Muscle of back (tissue), 11 donors: ENCODE measurements around the gene PDE12. TPM values are rescaled to one million over a fixed set of nuclear protein-coding genes. Genes with fewer than 3 reads are reported as not detected.
"Not testable (repeated sequence)": the region's sequence is repeated elsewhere in the genome, so short reads cannot be mapped to it uniquely, and the experiment has no call there.

ENCODE experiments used
- DNase-seq, 3 donors: peaks; one replicate each; pipeline versions ENCODE4 v3.0.0 to v3.0.0-alpha.2; 2013
- polyA plus RNA-seq, 10 donors: library from polyadenylated mRNA; unstranded; fragments of 120-200 nt; gene quantifications; one replicate each; pipeline ENCODE4 v1.2.1, GENCODE V29; 2013; ENCODE audit not compliant: insufficient read length in 10 of 10

Gene PDE12
- polyA plus RNA-seq, 10 donors = 7.0 to 9.5 (median 8.5) TPM

DNA sequence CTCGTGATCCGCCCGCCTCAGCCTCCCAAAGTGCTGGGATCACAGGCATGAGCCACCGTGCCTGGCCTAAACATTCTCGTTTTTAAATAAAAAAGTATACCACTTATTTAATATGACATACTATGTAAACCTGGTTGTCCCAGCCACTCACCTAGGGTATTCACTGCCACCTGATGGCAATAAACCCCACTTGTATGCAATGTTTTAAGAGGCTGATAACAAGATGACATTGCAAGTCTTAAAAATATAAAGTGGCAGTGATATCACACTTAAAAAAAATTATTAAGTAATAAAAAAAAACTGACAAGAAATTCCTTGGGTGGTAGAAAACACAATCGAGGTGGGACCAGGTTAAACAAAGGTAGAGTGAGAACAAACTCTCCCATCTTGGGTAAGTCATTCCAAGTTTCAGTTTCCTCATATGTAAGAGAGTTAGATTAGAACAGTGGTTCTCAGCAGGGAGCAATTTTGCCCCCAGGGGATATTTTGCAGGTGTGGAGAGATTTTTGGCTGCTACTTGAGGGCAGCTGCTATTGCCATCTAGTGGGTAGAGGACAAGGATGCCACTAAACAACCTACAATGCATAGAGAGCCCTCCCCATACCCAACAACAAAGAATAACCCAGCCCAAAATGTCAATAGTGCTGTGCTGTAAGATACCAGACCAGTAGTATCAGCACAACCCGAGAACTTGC lies 26.5 kb downstream of the PDE12 start:
- DNase-seq = no peak

DNA sequence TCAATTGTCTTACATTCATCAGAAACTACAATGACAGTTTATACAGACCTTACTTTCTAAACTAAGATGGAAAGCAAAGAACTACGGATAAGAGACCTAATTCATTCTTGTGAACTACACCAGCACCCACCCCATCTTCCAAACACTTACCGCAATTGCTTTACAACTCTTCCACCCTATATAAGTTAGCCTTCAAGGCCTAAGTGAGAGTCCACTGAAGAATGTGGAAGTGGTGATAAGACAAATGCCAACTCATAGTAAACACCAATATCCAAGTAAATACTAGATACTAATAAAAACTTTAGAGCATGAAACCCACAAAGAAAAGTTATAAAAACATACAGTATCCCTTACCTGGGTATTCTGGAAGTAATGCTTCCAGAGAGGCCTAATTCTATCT lies 27.5 kb downstream of the PDE12 start:
- DNase-seq = no peak

DNA sequence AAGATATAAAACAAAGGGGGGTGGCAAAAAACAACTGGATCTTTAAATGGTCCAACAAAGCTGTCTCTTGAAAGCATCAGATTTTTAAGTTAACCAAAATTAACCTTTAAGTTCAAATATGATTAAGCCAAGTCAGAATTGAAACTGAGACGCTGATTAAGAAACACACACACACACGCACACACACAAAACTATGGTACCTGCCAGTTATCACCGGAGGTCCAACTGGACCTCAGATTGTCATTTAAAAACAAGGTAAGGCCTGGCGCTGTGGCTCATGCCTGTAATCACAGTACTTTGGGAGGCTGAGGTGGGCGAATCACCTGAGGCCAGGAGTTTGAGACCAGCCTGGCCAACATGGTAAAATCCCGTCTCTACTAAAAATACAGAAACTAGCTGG lies 30.7 kb downstream of the PDE12 start:
- no peak for DNase-seq

DNA sequence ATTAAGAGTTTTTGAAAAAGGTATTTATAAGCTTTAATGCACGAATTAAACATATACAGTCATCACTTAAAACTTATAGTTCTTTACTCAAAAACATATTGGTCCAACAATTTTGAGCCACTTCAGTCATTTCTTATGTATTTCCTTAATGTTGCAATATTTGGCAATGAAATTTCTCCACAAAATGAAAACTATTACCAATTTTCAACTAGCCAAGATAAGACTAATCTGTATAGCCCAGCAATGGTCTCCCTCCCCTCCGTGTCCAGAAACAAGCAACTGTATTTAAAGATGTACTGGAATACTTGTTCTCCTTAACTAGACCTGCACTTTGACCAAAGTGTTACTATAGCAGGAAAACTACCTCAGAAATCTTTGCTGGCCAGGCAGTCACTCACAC lies 31.8 kb downstream of the PDE12 start:
- no peak for DNase-seq

DNA sequence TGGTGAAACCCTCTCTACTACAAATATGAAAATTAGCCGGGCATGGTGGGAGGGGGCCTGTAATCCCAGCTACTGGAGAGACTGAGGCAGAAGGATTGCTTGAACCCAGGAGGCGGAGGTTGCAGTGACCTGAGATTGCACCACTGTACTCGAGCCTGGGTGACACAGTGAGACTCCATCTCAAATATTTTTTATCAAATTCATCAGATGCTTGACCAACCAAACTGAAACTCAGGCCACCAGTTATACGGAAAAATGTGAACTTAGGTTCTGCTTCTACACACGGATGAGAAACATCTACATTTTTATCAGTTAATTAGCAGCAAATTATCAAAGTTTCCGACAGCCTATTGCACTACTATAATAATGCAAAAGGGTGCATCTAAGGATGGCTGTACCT lies 36.2 kb downstream of the PDE12 start:
- DNase-seq = no peak

DNA sequence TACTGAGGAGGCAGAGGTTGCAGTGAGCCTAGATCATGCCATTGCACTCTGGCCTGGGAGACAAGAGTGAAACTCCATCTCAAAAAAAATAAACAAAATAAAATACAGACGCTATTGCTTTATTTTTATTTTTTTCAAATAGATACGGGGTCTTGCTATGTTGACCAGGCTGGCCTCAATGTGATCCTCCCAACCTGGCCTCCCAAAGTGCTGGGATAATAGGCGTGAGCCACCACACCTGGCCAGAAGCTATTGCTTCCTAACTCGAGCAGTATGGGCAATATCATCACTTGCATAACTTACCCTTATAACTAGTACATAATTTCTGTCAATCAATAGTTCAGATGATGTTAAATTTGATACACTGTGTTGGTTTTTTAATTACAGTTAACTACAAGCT lies 38.1 kb downstream of the PDE12 start:
- DNase-seq = no peak

DNA sequence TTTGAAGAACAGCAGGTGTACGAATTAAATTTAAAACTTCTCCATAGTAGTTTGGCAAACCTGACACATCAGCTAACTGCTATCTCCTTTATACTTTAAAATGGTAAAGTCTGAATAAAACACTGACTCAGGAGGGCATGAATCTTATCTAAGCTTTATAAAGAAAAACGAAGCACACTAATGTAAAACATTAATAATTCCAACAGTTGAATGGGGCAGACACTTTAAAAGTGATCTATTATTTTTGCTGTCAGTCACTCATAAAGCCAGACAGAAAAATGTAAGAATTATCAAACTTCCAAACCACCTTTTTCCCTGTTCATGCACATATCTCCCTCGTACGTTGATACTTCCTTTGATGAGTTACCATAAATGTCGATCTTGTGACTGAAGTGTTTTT lies 38.5 kb downstream of the PDE12 start:
- no peak for DNase-seq

DNA sequence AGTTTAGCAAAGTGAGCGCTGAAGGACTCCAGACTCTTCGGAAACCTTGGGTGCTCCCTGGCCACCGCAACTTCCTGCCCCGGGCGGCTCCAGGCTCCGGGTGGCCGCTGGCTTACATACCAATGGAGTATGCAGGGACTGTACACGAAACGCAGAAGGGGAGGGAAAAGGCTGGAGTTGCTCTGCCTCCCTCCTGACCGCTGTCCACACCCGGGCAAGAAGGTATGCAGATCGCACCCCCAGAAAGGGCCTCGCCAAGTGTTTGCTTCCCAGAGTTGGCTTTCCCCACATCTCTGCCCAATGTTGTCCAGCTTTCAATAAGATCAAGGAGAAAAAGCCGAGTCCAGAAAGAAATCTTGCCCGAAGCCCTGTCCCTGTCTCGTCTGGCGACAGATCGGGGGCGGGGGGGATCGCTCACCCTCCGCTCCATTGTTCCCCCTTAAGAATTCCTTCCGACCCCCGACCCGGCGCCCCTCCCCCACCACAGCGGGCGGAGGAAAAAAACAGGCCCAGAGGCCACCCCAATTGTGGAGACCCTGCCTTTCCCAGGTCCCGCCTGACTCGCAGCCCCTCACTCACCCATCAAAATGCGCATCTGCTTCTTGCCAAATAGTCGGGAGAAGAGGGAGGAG lies 40.5 kb downstream of the PDE12 start:
- DNase-seq = peak; percentile 77 to 85 (median 85)

DNA sequence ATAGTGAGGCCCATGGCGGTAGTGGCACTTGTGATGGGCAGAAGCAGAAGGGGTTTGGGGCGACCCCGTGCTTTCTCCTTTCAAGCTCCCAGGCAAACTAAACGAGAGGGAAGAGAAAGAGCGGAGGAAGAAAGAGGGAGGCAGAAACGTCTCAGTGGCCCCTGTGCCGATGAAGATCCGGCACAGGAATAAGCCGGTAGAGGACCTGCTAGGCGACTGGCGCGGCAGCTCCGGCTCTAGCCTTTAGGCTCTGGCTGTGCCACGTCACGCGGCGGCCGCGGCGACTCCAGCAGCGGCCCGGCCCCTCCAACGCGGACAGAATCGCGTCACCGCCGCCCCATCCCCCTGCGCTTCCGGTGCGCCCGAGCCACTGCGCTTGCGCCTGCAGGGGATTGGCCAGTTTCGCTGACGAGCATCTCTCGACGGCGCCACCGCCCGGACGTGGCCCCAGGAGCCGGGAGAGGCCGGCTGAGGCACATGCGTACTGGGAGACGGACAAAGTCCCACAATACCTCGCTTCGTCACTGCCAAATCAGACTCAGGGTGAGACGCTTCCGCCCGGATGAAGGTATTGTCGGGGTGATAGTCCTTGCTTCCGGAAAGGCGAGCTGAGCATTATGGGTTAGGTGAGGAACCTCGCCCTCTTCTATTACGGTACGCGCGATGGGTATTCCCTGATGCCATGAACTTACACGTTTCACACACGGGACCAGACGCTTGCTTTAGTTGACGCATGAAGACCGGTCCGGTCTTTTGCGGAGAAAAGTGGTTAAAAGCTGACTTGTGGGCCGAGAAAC lies 41.3 kb downstream of the PDE12 start, which contains the start of gene ARF4:
Gene ARF4, minus strand, starts transcription at position 218 of the 797 bp plus-strand sequence. Its CDS starts 204 bp downstream, at position 14.
- DNase-seq = peak; percentile 99 to 100 (median 100)

DNA sequence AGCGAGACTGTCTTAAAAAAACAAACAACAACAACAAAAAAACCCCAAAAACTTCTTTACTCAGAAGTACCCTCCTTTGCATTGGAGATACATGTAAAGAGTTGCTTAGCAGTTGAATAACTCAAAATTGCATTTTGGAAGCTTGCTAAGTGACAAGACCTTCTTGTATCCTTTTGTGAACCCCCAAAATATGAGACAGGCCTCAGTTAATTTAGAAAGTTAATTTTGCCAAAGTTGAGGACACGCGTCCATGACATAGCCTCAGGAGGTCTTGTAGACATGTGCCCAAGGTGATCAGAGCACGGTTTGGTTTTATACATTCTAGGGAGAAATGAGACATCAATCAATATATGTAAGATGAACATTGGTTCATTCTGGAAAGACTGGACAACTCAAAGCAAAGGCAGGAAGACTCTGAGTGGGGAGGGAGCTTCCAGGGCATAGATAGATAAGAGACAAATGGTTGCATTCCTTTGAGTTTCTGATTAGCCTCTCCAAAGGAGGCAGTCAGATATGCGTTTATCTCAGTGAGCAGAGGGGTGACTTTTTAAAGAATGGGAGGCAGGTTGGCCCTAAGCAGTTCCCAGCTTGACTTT lies 42.8 kb downstream of the PDE12 start:
- peak in 1 of 3 donors; percentile 9 for DNase-seq

DNA sequence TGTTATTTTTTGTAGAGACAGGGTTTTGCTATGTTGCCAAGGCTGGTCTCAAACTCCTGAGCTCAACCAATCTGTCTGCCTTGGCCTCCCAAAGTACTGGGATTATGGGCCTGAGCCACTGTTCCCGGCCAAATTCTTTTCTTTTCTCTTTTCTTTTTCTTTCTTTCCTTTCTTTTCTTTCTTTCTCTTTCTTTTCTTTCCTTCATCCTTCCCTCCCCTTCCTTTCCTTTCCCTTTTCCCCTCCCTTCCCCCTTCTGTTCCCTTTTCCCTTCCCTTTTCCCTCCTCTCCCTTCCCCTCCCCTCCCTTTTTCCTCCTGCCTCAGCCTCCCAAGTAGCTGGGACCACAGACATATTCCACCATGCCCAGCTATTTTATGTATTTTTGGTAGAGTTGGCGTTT lies 44.1 kb downstream of the PDE12 start:
- DNase-seq = no peak

DNA sequence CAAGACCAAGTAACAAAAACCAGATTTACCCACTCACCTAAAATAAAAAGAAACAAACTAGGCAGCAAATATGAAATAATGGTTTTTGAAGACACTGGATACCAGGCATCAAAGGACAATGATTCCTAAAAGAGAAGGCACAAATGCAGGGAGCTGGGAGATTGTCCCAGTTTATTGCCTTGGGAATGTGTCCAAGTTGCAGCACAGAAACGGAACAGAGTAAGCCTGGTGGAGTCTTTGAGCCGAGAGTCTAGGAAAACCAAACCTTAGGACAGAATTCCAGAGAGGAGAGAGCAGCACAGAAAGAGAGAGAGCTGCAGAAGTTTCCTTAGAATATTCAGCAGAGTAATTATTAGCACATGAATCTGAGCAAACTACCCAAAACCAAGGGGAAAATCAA lies 48.9 kb downstream of the PDE12 start:
- no peak for DNase-seq

DNA sequence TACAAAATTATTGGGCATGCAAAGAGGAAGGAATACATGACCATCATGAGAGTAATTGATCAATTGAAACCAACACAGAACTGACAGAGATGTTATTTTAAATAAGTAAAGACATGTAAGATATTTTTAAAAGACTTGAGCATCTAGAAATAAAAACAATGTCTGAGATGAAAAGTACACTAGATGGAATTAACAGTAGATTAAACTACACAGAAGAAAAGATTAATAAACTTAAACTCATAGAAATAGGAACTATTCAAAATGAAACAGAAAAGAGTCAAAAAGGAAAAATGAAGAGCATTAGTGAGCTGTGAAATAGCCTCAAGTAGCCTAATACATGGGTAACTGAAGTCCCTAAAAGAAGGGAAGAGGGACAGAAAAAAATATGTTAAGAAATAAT lies 49.6 kb downstream of the PDE12 start:
- no peak for DNase-seq

DNA sequence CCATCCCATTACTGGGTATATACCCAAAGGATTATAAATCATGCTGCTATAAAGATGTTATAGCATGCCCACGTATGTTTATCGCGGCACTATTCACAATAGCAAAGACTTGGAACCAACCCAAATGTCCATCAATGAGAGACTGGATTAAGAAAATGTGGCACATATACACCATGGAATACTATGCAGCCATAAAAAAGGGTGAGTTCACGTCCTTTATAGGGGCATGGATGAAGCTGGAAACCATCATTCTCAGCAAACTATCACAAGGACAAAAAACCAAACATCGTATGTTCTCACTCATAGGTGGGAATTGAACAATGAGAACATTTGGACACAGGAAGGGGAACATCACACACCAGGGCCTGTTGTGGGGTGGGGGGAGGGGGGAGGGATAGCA lies 55.8 kb downstream of the PDE12 start:
- DNase-seq = not testable (repeated sequence)

DNA sequence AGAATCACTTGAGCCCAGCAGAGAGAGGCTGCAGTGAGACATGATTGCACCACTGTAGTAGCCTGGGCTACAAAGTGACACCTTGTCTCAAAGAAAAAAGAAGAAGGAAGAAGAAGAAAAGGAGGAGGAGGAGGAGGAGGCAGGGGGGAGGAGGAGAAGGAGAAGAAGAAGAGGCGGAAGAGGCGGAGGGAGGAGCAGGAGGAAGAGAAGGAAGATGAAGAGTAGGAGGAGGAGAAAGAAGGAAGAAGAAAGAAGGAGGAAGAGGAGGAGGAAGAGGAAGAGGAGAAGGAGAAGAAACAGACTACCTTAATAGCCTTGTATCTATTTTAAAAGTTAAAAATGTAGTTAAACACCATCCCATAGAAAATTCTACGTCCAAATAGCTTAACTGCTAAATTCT lies 60.2 kb downstream of the PDE12 start:
- no peak for DNase-seq

Other genes with a start within 250 kb of the PDE12 start
- gene DNAH12, start 11.9 kb upstream of the PDE12 start, polyA plus RNA-seq = under 1 TPM; 0.22 to 0.67 (median 0.51) TPM
- gene ARF4, start 41.1 kb downstream of the PDE12 start, polyA plus RNA-seq = 100 to 1,000 TPM; 175 to 249 (median 192) TPM
- 10 to 100 TPM; 13.3 to 20.2 (median 16.4) TPM for gene DENND6A, start 136.8 kb downstream of the PDE12 start, polyA plus RNA-seq
- 100 to 1,000 TPM in 1 of 10 donors, 10 to 100 TPM in 9; 42.2 to 103 (median 63.5) TPM for gene SLMAP, start 200.0 kb downstream of the PDE12 start, polyA plus RNA-seq